ENCODE data around the gene PPP6R2. TPM values are rescaled to one million over a fixed set of nuclear protein-coding genes. Genes with fewer than 3 reads are reported as not detected.

PPP6R2 gene
- total RNA-seq, 4 donors from 2014 or later, result 65.7 to 103 (median 74.0) TPM

- DNase-seq, result no peak
- WGBS, 2 donors, result 93 to 98% methylated on average over 1 of the region's 1 CpG
- H3K36me3 ChIP-seq, result no peaks in the 10 kb centered on the region
- no peak overlapping the region for H3K4me3 ChIP-seq (replicated peaks in 1 of 3)
- H3K4me1 ChIP-seq, result peaks cover 11 to 23% of the 10 kb centered on the region in 2 donors
- no peaks in the 10 kb centered on the region for H3K9me3 ChIP-seq
- H3K27ac ChIP-seq, result no peak overlapping the region
- intact Hi-C loops (cut with DNase I), result no loop called here
- H3K27me3 ChIP-seq, result no peaks in the 10 kb centered on the region
- TF ChIP-seq POLR2A (IDR thresholded peaks at IDR 0.05), result no peak
- TF ChIP-seq, protein P1, sequence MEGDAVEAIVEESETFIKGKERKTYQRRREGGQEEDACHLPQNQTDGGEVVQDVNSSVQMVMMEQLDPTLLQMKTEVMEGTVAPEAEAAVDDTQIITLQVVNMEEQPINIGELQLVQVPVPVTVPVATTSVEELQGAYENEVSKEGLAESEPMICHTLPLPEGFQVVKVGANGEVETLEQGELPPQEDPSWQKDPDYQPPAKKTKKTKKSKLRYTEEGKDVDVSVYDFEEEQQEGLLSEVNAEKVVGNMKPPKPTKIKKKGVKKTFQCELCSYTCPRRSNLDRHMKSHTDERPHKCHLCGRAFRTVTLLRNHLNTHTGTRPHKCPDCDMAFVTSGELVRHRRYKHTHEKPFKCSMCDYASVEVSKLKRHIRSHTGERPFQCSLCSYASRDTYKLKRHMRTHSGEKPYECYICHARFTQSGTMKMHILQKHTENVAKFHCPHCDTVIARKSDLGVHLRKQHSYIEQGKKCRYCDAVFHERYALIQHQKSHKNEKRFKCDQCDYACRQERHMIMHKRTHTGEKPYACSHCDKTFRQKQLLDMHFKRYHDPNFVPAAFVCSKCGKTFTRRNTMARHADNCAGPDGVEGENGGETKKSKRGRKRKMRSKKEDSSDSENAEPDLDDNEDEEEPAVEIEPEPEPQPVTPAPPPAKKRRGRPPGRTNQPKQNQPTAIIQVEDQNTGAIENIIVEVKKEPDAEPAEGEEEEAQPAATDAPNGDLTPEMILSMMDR (IDR thresholded peaks at IDR 0.05), result no peak
Measured at GRCh38 chr22:50357222-50357621, 14.1 kb downstream of the PPP6R2 start.

- Histone ChIP-seq H3K9me3 (no peaks in the 10 kb centered on the region), H3K27ac (no peak overlapping the region), H3K36me3 (no peaks in the 10 kb centered on the region), H3K4me1 (peaks cover 11 to 23% of the 10 kb centered on the region in 2 donors), H3K27me3 (no peaks in the 10 kb centered on the region), H3K4me3 (replicated peaks in 1 of 3) (no peak overlapping the region)
- WGBS, 2 donors, result 95 to 99% methylated on average over 10 of the region's 10 CpGs
- intact Hi-C loops (cut with DNase I), result no loop called here
- DNase-seq, result no peak
- no peak for TF ChIP-seq POLR2A (IDR thresholded peaks at IDR 0.05)
- TF ChIP-seq, protein P1 (IDR thresholded peaks at IDR 0.05), result no peak
Measured at GRCh38 chr22:50357756-50358155, 14.6 kb downstream of the PPP6R2 start.

- Histone ChIP-seq H3K27ac (no peak overlapping the region), H3K4me1 (peaks cover 0 to 13% of the 10 kb centered on the region in 2 donors), H3K9me3 (no peaks in the 10 kb centered on the region), H3K27me3 (no peaks in the 10 kb centered on the region), H3K4me3 (replicated peaks in 1 of 3) (no peak overlapping the region), H3K36me3 (no peaks in the 10 kb centered on the region)
- peak; percentile 18 to 40 for DNase-seq
- intact Hi-C loops (cut with DNase I), result no loop called here
- 64 to 76% methylated on average over 2 of the region's 2 CpGs for WGBS, 2 donors
- TF ChIP-seq POLR2A (IDR thresholded peaks at IDR 0.05), result no peak
- TF ChIP-seq, protein P1 (IDR thresholded peaks at IDR 0.05), result no peak
Measured at GRCh38 chr22:50360578-50360977, 17.5 kb downstream of the PPP6R2 start.

- Histone ChIP-seq H3K27ac (no peak overlapping the region), H3K4me3 (replicated peaks in 1 of 3) (no peak overlapping the region), H3K4me1 (peaks cover 6 to 19% of the 10 kb centered on the region in 2 donors), H3K27me3 (no peaks in the 10 kb centered on the region), H3K9me3 (no peaks in the 10 kb centered on the region), H3K36me3 (no peaks in the 10 kb centered on the region)
- no peak for DNase-seq
- 85 to 94% methylated on average over 5 of the region's 5 CpGs for WGBS, 2 donors
- intact Hi-C loops (cut with DNase I), result no loop called here
- no peak for TF ChIP-seq POLR2A (IDR thresholded peaks at IDR 0.05)
- TF ChIP-seq, protein P1 (IDR thresholded peaks at IDR 0.05), result no peak
Measured at GRCh38 chr22:50361222-50361621, 18.1 kb downstream of the PPP6R2 start.

GRCh38 chr22:50361688-50362087, 18.6 kb downstream of the PPP6R2 start:
- no peak for TF ChIP-seq POLR2A (IDR thresholded peaks at IDR 0.05)
- TF ChIP-seq, protein P1 (IDR thresholded peaks at IDR 0.05), result no peak
- Histone ChIP-seq H3K27me3 (no peaks in the 10 kb centered on the region), H3K4me1 (peaks cover 6 to 24% of the 10 kb centered on the region in 2 donors), H3K27ac (no peak overlapping the region), H3K36me3 (no peaks in the 10 kb centered on the region), H3K4me3 (replicated peaks in 1 of 3) (no peak overlapping the region), H3K9me3 (no peaks in the 10 kb centered on the region)
- 97 to 99% methylated on average over 5 of the region's 5 CpGs for WGBS, 2 donors
- DNase-seq, result no peak
- intact Hi-C loops (cut with DNase I), result no loop called here

All from thyroid gland (tissue), 4 donors.